Testis (tissue), 2 donors: ENCODE measurements around the gene COL2A1.

Experiments used
- POLR2A ChIP-seq: fragments of 450-650 bp; IDR thresholded peaks from one replicate; pipeline ENCODE4 v1.6.1; 2017; ENCODE audit warnings: antibody characterized with exemption, mild to moderate bottlenecking, moderate library complexity
- TF ChIP-seq, protein P1 (sequence below), 3 experiments: fragments of 450-650 bp in 2 of 3; fragments of 200-600 bp in 1 of 3; sonication (generic) in 1 of 3; IDR thresholded peaks; one replicate each; pipeline ENCODE4 v1.5.1; 2016 to 2019; ENCODE audit warnings: antibody characterized with exemption in 3 of 3, mild to moderate bottlenecking in 2 of 3, moderate library complexity in 1 of 3

DNA sequence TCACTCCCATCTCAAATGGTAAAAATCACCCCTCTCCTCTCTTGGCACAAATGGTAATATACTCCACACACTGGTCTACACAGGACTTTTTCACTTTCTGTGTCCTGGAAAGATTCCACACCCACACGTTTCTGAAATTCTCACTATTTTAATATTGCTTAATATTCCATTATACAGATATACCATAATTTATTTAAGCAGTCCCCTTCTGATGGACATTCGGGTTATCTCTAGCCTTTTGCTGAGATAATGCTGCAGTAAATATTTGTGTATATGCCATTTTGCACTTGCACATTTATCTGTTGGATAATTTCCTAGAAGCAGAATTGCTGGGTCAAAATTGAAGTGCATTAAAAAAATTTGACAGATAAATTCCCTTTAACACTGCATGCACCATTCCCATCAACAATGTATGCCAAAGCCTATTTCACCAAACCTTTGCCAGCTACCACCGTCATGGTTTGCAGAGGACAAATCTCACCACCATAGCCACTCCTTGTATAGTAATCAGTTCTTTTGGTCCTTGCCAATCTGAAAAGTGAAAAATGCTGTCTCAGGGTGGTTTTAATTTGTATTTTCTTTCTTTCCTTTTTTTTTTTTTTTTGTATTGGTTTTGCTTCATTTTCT is 15.5 kb upstream of the COL2A1 start:
- TF ChIP-seq, protein P1, sequence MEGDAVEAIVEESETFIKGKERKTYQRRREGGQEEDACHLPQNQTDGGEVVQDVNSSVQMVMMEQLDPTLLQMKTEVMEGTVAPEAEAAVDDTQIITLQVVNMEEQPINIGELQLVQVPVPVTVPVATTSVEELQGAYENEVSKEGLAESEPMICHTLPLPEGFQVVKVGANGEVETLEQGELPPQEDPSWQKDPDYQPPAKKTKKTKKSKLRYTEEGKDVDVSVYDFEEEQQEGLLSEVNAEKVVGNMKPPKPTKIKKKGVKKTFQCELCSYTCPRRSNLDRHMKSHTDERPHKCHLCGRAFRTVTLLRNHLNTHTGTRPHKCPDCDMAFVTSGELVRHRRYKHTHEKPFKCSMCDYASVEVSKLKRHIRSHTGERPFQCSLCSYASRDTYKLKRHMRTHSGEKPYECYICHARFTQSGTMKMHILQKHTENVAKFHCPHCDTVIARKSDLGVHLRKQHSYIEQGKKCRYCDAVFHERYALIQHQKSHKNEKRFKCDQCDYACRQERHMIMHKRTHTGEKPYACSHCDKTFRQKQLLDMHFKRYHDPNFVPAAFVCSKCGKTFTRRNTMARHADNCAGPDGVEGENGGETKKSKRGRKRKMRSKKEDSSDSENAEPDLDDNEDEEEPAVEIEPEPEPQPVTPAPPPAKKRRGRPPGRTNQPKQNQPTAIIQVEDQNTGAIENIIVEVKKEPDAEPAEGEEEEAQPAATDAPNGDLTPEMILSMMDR (IDR thresholded peaks at IDR 0.05): no peak
- no peak for TF ChIP-seq POLR2A
